HEK293 (cell line): Measurements from ENCODE around the gene IMPDH1.

ENCODE experiments used
- CTCF ChIA-PET: fragments of 350-600 bp; formaldehyde crosslinking; extraction: SDS; loops from one replicate; lab custom pipeline; 2021; ENCODE audit warnings: antibody characterized with exemption; lab: Yijun Ruan, JAX
- POLR2A ChIA-PET: fragments of 300-600 bp; formaldehyde crosslinking; extraction: SDS; loops from one replicate; lab custom pipeline; 2020; ENCODE audit warnings: antibody characterized with exemption, inconsistent platforms; lab: Yijun Ruan, JAX
- H3K27ac ChIP-seq: fragments of 200-500 bp; sonication (Bioruptor generic); 2 replicates; pipeline ENCODE4 v1.5.1; 2014; ENCODE audit warnings: low read depth, low read length, control low read depth, inconsistent platforms; ENCODE audit errors: extremely low read depth
- H3K36me3 ChIP-seq, 2 experiments: fragments of 200-500 bp in 1 of 2; sonication (Bioruptor generic) in 1 of 2; 1 replicate in 1 of 2; 2 replicates in 1 of 2; pipeline ENCODE4 v1.5.1; 2014 to 2017; ENCODE audit warnings: inconsistent platforms in 2 of 2, low read length in 2 of 2; ENCODE audit not compliant: control insufficient read depth in 2 of 2, insufficient read depth in 1 of 2
- H3K4me1 ChIP-seq: fragments of 200-500 bp; sonication (Bioruptor generic); 2 replicates; pipeline ENCODE4 v1.5.1; 2014; ENCODE audit warnings: mild to moderate bottlenecking, low read length, inconsistent platforms; ENCODE audit not compliant: control insufficient read depth, insufficient read depth
- H3K4me3 ChIP-seq: 2 replicates; pipeline ENCODE4 v1.5.1; 2011; ENCODE audit warnings: low read depth, mild to moderate bottlenecking, control low read depth, low read length, moderate library complexity
- H3K9me3 ChIP-seq: fragments of 200-500 bp; sonication (Bioruptor generic); 2 replicates; pipeline ENCODE4 v1.5.1; 2014; ENCODE audit warnings: low read depth, low read length, inconsistent platforms; ENCODE audit not compliant: control insufficient read depth, insufficient read depth
- FEZF1 ChIP-seq: fragments of 450-650 bp; formaldehyde crosslinking; IDR thresholded peaks from 2 replicates; pipeline ENCODE4 v1.5.1; 2016; ENCODE audit warnings: missing biosample characterization, missing genetic modification characterization
- MYNN ChIP-seq: fragments of 450-650 bp; formaldehyde crosslinking; IDR thresholded peaks from 2 replicates; pipeline ENCODE4 v1.5.1; 2016; ENCODE audit warnings: missing biosample characterization, missing genetic modification characterization, borderline replicate concordance
- PRDM2 ChIP-seq: fragments of 450-650 bp; formaldehyde crosslinking; IDR thresholded peaks from 2 replicates; pipeline ENCODE4 v1.5.1; 2016; ENCODE audit warnings: missing biosample characterization, missing genetic modification characterization, borderline replicate concordance
- ZNF112 ChIP-seq: fragments of 450-650 bp; formaldehyde crosslinking; IDR thresholded peaks from 2 replicates; pipeline ENCODE4 v1.5.0; 2017; ENCODE audit warnings: missing biosample characterization, missing genetic modification characterization
- ZNF184 ChIP-seq: fragments of 450-650 bp; IDR thresholded peaks from 2 replicates; pipeline ENCODE4 v1.5.1; 2018; ENCODE audit warnings: missing biosample characterization, mild to moderate bottlenecking, missing genetic modification characterization
- ZNF701 ChIP-seq: fragments of 450-650 bp; formaldehyde crosslinking; IDR thresholded peaks from 2 replicates; pipeline ENCODE4 v1.5.1; 2016; ENCODE audit warnings: missing biosample characterization, missing genetic modification characterization
- ZNF707 ChIP-seq: fragments of 450-650 bp; formaldehyde crosslinking; IDR thresholded peaks from 2 replicates; pipeline ENCODE4 v1.5.1; 2016; ENCODE audit warnings: missing biosample characterization, missing genetic modification characterization
- TF ChIP-seq, protein P1 (sequence below): fragments of 450-650 bp; formaldehyde crosslinking; IDR thresholded peaks from 2 replicates; pipeline ENCODE4 v1.5.1; 2017; ENCODE audit warnings: missing biosample characterization, missing genetic modification characterization
- TF ChIP-seq, protein P2 (sequence below): fragments of 450-650 bp; formaldehyde crosslinking; IDR thresholded peaks from 2 replicates; pipeline ENCODE4 v1.5.1; 2016; ENCODE audit warnings: missing biosample characterization, missing genetic modification characterization
- TF ChIP-seq, protein P3 (sequence below): fragments of 450-650 bp; formaldehyde crosslinking; IDR thresholded peaks from 2 replicates; pipeline ENCODE4 v1.5.1; 2016; ENCODE audit warnings: missing biosample characterization, missing genetic modification characterization

The IMPDH1 gene

GRCh38 chr7:128442356-128442755 is 32.6 kb upstream of the IMPDH1 start (continued):
- TF ChIP-seq, protein P1, sequence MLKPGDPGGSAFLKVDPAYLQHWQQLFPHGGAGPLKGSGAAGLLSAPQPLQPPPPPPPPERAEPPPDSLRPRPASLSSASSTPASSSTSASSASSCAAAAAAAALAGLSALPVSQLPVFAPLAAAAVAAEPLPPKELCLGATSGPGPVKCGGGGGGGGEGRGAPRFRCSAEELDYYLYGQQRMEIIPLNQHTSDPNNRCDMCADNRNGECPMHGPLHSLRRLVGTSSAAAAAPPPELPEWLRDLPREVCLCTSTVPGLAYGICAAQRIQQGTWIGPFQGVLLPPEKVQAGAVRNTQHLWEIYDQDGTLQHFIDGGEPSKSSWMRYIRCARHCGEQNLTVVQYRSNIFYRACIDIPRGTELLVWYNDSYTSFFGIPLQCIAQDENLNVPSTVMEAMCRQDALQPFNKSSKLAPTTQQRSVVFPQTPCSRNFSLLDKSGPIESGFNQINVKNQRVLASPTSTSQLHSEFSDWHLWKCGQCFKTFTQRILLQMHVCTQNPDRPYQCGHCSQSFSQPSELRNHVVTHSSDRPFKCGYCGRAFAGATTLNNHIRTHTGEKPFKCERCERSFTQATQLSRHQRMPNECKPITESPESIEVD: no peak

DNA sequence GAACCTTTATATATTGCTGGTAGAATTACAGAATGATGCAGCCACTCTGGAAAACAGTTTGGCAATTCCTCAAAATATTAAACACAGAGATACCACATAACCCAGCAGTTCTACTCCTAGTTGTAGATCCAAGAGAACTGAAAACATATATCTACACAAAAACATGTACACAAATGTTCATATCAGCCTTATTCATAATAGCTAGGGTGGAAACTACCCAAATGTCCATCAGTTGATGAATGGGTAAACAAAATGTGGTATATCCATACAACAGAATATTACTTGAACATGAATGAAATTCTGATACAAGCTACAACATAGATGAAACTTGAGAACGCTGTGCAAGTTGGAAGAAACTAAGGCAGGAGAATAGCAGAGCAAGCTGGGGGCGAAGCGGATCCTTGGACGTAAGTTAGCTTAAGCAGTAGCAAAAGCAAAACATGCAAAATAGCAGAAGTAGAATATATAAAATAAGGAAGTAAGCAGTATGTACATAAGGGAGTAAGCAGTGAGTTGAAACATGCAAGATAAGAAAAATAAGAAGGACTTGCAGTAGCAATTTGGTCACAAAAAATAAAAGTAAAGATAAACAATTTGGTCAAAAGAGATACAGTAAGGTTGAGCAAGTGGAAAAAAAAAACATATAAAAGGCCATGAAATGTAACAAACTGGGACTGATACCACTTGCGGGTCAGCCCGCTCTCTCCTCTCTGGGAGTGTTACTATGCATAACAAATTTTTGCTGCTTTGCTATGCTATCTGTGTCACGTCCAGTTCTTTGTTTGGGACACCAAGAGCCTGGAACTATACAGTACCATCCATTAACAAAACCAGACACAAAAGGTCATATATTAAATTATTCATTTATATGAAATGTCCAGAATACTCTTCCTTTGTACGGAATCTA is 27.9 kb upstream of the IMPDH1 start:
- TF ChIP-seq ZNF112 (tag by site-specific recombination) (no peak), FEZF1 (tag by site-specific recombination) (no peak), ZNF184 (tag by site-specific recombination) (no peak), PRDM2 (no peak), ZNF701 (tag by site-specific recombination) (no peak), MYNN (tag by site-specific recombination) (no peak), ZNF707 (tag by site-specific recombination) (no peak)
- TF ChIP-seq, protein P2, sequence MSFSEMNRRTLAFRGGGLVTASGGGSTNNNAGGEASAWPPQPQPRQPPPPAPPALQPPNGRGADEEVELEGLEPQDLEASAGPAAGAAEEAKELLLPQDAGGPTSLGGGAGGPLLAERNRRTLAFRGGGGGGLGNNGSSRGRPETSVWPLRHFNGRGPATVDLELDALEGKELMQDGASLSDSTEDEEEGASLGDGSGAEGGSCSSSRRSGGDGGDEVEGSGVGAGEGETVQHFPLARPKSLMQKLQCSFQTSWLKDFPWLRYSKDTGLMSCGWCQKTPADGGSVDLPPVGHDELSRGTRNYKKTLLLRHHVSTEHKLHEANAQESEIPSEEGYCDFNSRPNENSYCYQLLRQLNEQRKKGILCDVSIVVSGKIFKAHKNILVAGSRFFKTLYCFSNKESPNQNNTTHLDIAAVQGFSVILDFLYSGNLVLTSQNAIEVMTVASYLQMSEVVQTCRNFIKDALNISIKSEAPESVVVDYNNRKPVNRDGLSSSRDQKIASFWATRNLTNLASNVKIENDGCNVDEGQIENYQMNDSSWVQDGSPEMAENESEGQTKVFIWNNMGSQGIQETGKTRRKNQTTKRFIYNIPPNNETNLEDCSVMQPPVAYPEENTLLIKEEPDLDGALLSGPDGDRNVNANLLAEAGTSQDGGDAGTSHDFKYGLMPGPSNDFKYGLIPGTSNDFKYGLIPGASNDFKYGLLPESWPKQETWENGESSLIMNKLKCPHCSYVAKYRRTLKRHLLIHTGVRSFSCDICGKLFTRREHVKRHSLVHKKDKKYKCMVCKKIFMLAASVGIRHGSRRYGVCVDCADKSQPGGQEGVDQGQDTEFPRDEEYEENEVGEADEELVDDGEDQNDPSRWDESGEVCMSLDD (tag by site-specific recombination): no peak
- TF ChIP-seq, protein P3, sequence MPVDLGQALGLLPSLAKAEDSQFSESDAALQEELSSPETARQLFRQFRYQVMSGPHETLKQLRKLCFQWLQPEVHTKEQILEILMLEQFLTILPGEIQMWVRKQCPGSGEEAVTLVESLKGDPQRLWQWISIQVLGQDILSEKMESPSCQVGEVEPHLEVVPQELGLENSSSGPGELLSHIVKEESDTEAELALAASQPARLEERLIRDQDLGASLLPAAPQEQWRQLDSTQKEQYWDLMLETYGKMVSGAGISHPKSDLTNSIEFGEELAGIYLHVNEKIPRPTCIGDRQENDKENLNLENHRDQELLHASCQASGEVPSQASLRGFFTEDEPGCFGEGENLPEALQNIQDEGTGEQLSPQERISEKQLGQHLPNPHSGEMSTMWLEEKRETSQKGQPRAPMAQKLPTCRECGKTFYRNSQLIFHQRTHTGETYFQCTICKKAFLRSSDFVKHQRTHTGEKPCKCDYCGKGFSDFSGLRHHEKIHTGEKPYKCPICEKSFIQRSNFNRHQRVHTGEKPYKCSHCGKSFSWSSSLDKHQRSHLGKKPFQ: no peak
- Histone ChIP-seq H3K27ac (no peak overlapping the region), H3K9me3 (no peaks in the 10 kb centered on the region), H3K36me3 (no peaks in the 10 kb centered on the region), H3K4me3 (no peak overlapping the region), H3K4me1 (no peaks in the 10 kb centered on the region)
- ChIA-PET CTCF (interaction anchor here (0.9 to 2.4 kb wide), 3 partner anchors 10 to 90 kb away, joined by 3 to 11 read pairs (median 8); no protein-coding TSS in a partner anchor), POLR2A (interaction anchor here (0.6 kb wide), 1 partner anchor 244 kb away, joined by 3 read pairs; no protein-coding TSS in a partner anchor)
